H1 (cell line): ENCODE data around the gene UBXN11. TPM values are rescaled to one million over a fixed set of nuclear protein-coding genes. Genes with fewer than 3 reads are reported as not detected.

Source experiments
- MAX ChIP-seq: IDR thresholded peaks from 2 replicates; pipeline ENCODE4 v1.6.1; 2012; ENCODE audit warnings: inconsistent platforms
- USF2 ChIP-seq: IDR thresholded peaks from 2 replicates; pipeline ENCODE4 v1.6.1; 2011; ENCODE audit warnings: low read length, improper control_type of control experiment
- polyA plus RNA-seq, 7 experiments: library from polyadenylated mRNA; depleted of rRNA in 3 of 7; stranded (reverse) in 5 of 7; unstranded in 2 of 7; fragments of >200 nt in 5 of 7; fragments of 200-250 nt in 2 of 7; gene quantifications; 1 replicate in 5 of 7; 2 replicates in 1 of 7; 4 replicates in 1 of 7; pipeline versions ENCODE4 v1.2.1 to v1.2.3, GENCODE V29; 2011 to 2013; ENCODE audit warnings: missing spikeins in 2 of 7, mixed read lengths in 2 of 7
- total RNA-seq: library from RNA; stranded (reverse); fragmentation: NEBNext Ultra II Directional; extraction: Animal tissue kit (Norgen Biotek cat#: 25700); gene quantifications from 2 replicates; pipeline ENCODE4 v1.2.1, GENCODE V29; 2021
- TF ChIP-seq, protein P1 (sequence below): fragments of 300-600 bp; sonication (generic); IDR thresholded peaks from 2 replicates; pipeline ENCODE4 v1.7.1; 2012; ENCODE audit warnings: low read length, moderate library complexity, mild to moderate bottlenecking, inconsistent platforms; ENCODE audit not compliant: insufficient replicate concordance

The UBXN11 gene
- total and polyA plus RNA-seq, 2 of the 8 experiments (the other 6 are each of a cell fraction or from before 2014, with no cell fraction given) = 6.3 to 10.4 TPM

GRCh38 chr1:26281091-26281958 is 25.1 kb downstream of the UBXN11 start (continued):
- TF ChIP-seq USF2 = no peak
- 0 out of 2 replicates have a peak, but pooled peaks have one; percentile 5 for TF ChIP-seq MAX
- TF ChIP-seq, protein P1, sequence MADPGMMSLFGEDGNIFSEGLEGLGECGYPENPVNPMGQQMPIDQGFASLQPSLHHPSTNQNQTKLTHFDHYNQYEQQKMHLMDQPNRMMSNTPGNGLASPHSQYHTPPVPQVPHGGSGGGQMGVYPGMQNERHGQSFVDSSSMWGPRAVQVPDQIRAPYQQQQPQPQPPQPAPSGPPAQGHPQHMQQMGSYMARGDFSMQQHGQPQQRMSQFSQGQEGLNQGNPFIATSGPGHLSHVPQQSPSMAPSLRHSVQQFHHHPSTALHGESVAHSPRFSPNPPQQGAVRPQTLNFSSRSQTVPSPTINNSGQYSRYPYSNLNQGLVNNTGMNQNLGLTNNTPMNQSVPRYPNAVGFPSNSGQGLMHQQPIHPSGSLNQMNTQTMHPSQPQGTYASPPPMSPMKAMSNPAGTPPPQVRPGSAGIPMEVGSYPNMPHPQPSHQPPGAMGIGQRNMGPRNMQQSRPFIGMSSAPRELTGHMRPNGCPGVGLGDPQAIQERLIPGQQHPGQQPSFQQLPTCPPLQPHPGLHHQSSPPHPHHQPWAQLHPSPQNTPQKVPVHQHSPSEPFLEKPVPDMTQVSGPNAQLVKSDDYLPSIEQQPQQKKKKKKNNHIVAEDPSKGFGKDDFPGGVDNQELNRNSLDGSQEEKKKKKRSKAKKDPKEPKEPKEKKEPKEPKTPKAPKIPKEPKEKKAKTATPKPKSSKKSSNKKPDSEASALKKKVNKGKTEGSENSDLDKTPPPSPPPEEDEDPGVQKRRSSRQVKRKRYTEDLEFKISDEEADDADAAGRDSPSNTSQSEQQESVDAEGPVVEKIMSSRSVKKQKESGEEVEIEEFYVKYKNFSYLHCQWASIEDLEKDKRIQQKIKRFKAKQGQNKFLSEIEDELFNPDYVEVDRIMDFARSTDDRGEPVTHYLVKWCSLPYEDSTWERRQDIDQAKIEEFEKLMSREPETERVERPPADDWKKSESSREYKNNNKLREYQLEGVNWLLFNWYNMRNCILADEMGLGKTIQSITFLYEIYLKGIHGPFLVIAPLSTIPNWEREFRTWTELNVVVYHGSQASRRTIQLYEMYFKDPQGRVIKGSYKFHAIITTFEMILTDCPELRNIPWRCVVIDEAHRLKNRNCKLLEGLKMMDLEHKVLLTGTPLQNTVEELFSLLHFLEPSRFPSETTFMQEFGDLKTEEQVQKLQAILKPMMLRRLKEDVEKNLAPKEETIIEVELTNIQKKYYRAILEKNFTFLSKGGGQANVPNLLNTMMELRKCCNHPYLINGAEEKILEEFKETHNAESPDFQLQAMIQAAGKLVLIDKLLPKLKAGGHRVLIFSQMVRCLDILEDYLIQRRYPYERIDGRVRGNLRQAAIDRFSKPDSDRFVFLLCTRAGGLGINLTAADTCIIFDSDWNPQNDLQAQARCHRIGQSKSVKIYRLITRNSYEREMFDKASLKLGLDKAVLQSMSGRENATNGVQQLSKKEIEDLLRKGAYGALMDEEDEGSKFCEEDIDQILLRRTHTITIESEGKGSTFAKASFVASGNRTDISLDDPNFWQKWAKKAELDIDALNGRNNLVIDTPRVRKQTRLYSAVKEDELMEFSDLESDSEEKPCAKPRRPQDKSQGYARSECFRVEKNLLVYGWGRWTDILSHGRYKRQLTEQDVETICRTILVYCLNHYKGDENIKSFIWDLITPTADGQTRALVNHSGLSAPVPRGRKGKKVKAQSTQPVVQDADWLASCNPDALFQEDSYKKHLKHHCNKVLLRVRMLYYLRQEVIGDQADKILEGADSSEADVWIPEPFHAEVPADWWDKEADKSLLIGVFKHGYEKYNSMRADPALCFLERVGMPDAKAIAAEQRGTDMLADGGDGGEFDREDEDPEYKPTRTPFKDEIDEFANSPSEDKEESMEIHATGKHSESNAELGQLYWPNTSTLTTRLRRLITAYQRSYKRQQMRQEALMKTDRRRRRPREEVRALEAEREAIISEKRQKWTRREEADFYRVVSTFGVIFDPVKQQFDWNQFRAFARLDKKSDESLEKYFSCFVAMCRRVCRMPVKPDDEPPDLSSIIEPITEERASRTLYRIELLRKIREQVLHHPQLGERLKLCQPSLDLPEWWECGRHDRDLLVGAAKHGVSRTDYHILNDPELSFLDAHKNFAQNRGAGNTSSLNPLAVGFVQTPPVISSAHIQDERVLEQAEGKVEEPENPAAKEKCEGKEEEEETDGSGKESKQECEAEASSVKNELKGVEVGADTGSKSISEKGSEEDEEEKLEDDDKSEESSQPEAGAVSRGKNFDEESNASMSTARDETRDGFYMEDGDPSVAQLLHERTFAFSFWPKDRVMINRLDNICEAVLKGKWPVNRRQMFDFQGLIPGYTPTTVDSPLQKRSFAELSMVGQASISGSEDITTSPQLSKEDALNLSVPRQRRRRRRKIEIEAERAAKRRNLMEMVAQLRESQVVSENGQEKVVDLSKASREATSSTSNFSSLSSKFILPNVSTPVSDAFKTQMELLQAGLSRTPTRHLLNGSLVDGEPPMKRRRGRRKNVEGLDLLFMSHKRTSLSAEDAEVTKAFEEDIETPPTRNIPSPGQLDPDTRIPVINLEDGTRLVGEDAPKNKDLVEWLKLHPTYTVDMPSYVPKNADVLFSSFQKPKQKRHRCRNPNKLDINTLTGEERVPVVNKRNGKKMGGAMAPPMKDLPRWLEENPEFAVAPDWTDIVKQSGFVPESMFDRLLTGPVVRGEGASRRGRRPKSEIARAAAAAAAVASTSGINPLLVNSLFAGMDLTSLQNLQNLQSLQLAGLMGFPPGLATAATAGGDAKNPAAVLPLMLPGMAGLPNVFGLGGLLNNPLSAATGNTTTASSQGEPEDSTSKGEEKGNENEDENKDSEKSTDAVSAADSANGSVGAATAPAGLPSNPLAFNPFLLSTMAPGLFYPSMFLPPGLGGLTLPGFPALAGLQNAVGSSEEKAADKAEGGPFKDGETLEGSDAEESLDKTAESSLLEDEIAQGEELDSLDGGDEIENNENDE = no peak
- TF ChIP-seq, all 59 proteins: peak for 1
